ENCODE measurements around the gene RBM19.
A peak's percentile ranks its signal among the peaks of the same experiment; 100 is the strongest.
"Not testable (repeated sequence)": the region's sequence is repeated elsewhere in the genome, so short reads cannot be mapped to it uniquely, and the experiment has no call there.

The RBM19 gene

GRCh38 chr12:113965951-113966797, at the start of gene RBM19:
TSS of gene RBM19 (minus strand) at chr12:113966325. CDS start at chr12:113966227, 98 bp downstream.
- DNase-seq (ENCODE audit: low read depth) = peak; percentile 96

- no peak for DNase-seq (ENCODE audit: low read depth)
Measured at GRCh38 chr12:114015851-114016250, 49.7 kb upstream of the RBM19 start.

GRCh38 chr12:114013575-114014345, 47.6 kb upstream of the RBM19 start:
- DNase-seq (ENCODE audit: low read depth) = no peak

GRCh38 chr12:114012744-114013431, 46.8 kb upstream of the RBM19 start:
- DNase-seq (ENCODE audit: low read depth) = no peak

GRCh38 chr12:114011711-114012110, 45.6 kb upstream of the RBM19 start:
- no peak for DNase-seq (ENCODE audit: low read depth)

- DNase-seq (ENCODE audit: low read depth) = no peak
Measured at GRCh38 chr12:114006482-114007425, 40.6 kb upstream of the RBM19 start.

- no peak for DNase-seq (ENCODE audit: low read depth)
Measured at GRCh38 chr12:114004402-114004801, 38.3 kb upstream of the RBM19 start.

- no peak for DNase-seq (ENCODE audit: low read depth)
Measured at GRCh38 chr12:114003286-114003685, 37.2 kb upstream of the RBM19 start.

GRCh38 chr12:114001511-114002340, 35.6 kb upstream of the RBM19 start:
- no peak for DNase-seq (ENCODE audit: low read depth)

- DNase-seq (ENCODE audit: low read depth) = no peak
Measured at GRCh38 chr12:114000861-114001260, 34.7 kb upstream of the RBM19 start.

- DNase-seq (ENCODE audit: low read depth) = not testable (repeated sequence)
Measured at GRCh38 chr12:114000261-114000660, 34.1 kb upstream of the RBM19 start.

- no peak for DNase-seq (ENCODE audit: low read depth)
Measured at GRCh38 chr12:113997365-113997764, 31.2 kb upstream of the RBM19 start.

GRCh38 chr12:113996026-113996425, 29.9 kb upstream of the RBM19 start:
- DNase-seq (ENCODE audit: low read depth) = no peak

GRCh38 chr12:113994051-113994450, 27.9 kb upstream of the RBM19 start:
- no peak for DNase-seq (ENCODE audit: low read depth)

- not testable (repeated sequence) for DNase-seq (ENCODE audit: low read depth)
Measured at GRCh38 chr12:113992751-113993150, 26.6 kb upstream of the RBM19 start.

GRCh38 chr12:113991224-113992044, 25.3 kb upstream of the RBM19 start:
- no peak for DNase-seq (ENCODE audit: low read depth)

GRCh38 chr12:113990250-113991223, 24.4 kb upstream of the RBM19 start:
- no peak for DNase-seq (ENCODE audit: low read depth)

GRCh38 chr12:113988976-113989375, 22.9 kb upstream of the RBM19 start:
- no peak for DNase-seq (ENCODE audit: low read depth)

All from stromal cell of bone marrow (primary cell).